NCI-H446 (cell line): ENCODE data around the gene DHX29.

Experiments
- DNase-seq, 2 experiments: peaks; one replicate each; lab custom pipeline; 2025; lab: John Stamatoyannopoulos, UW

DHX29 gene

DNA sequence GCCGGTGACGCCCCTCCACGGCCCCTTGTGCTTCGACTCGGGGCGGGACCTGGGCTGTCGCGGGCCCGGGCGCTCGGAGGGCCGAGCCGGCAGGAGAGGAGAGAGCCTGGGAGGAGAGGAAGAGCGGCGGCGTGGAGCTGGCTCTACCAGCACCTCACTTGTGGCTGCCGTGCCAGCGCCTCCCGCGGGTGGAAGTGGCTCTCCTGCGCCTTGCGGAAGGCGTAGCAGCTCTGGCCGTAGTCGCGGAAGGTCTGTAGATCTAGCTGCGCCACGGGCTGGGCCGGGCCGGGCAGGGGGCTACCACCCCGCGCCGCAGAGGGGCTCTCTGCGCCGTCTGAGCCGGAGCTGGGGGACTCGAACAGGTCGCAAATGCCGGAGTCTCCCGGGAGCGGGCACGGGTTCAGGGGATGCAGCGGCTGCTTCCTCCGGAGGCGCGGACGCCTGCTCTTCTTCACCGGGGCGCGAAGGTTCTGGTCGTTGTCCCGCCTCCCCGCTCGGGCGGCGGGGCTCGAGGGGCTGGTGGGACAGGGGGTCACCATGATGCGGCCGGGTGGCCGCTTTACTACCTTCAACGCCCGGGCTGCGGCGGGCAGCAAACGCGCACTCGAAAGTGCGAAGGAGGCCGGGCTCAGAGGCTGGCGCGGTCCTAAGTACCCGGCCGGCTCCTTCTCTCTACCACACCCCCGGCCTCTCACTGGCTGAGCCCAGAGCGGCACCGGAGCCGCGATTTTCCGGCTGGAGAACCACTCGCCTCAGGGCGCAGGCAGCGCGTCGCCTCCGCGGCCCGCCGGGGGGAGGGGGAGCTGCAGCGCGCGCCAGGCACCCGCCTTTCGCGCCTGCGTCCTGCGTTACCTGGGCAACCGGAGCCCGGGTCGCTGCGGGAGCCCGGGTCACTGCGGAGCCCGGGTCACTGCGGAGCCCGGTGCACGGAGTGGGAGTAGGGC lies 74.2 kb downstream of the DHX29 start, which contains the start of gene CCNO:
TSS of gene CCNO (minus strand) at position 624 of the 944 bp plus-strand sequence. CDS start at position 539, 85 bp downstream.
- peak; percentile 66 to 89 for DNase-seq

DNA sequence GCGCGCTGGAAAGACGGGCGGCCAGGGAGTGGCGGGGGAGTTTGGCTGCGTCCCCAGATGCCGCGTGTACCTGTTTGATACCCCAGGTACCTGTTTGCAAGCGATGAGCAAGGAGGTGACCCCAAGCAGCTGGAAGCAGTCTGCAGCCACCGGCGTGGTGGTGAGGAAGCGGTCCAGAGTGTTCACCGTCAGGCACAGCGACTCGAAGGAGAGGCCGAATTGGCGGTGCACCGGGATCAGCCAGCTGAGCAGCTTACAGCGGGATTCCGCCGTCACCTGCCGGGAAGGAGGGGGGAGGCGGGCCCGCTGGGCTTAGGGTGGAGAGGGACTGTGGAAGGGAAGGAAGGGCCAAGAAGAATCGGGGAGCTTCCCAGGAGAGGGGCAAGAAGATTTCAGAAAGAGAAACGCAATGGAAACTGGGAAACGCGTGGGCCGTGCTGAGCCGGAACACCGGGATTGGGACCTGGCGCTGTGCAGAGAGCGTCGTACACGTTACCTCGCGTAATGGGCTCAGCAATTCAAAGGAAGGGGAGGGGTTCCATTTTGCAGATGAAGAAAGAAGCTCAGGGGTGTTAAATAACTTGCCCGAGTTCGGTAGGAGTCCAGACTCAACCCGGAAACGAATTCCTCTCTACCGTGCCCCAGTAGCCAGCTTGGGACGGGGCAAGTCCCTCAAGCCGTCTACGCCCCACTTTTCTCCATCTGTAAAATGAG lies 75.1 kb downstream of the DHX29 start:
- no peak for DNase-seq

DNA sequence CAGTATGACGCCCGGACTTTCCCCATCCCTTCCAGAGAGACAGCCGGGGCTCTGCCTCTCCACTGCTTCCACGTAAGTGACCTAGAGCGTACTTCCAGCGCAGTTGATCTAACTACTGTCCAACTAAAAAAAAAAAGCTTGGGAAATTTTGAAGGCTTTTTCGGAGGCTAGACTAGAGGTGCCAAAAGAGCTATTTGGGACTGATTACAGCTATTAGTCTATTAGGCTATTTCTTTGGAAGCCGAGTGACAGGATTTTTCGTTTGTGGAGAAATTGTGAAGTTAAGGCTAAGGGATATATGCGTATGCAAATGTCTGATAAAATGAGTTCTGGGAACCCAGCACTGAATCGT lies 75.6 kb downstream of the DHX29 start:
- no peak for DNase-seq

DNA sequence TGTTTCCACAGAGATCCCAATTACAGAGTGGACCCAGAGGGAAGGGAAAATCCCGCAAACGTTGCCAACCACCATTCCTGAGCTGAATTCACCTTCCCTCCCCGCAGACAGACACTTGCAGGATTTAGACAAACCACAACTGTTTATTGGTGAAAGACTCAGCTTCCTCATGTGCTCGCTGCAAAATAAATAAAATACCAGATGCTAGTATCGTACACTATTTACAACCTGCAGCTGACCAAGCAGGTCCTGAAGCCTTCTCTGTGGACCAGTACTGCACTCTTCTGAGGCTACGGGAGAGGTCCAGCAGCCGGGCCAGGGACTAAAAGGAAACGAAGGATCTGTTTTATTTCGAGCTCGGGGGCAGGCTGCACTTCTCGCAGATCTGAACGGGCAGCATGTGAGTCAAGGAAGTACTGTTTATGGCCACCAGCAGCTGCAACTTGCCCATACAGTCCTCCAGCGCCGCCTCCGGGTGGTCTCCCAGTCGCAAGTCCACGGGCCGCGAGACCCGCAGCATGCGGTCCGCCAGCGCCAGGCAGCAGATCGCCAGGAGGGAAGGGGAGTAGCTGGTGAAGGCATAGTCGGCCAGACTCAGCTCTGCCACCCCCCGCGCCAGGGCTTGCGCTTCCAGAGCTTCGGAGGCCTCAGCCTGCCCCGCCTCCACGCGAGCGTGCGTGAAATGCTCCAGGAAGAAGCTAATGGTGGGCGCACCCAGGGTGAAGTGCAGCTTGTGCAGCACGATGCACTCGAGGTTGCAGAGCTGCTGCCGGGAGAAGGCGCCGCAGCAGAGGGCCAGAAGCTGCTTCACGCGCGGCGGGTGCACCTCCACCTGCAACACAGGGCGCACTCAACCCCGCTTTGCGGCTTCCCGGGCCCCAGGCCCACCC lies 76.2 kb downstream of the DHX29 start:
- DNase-seq = no peak

- no peak for DNase-seq
Measured at GRCh38 chr5:55230086-55230629, 77.3 kb downstream of the DHX29 start.

GRCh38 chr5:55227664-55228430 lies 79.6 kb downstream of the DHX29 start:
- peak in 1 of 2 experiments; percentile 58 for DNase-seq

- peak; percentile 19 to 73 for DNase-seq
Measured at GRCh38 chr5:55226934-55227663, 80.4 kb downstream of the DHX29 start, which contains the start of gene MCIDAS. TSS of gene MCIDAS (minus strand) at chr5:55227315. CDS start at chr5:55227138, 177 bp downstream.

DNA sequence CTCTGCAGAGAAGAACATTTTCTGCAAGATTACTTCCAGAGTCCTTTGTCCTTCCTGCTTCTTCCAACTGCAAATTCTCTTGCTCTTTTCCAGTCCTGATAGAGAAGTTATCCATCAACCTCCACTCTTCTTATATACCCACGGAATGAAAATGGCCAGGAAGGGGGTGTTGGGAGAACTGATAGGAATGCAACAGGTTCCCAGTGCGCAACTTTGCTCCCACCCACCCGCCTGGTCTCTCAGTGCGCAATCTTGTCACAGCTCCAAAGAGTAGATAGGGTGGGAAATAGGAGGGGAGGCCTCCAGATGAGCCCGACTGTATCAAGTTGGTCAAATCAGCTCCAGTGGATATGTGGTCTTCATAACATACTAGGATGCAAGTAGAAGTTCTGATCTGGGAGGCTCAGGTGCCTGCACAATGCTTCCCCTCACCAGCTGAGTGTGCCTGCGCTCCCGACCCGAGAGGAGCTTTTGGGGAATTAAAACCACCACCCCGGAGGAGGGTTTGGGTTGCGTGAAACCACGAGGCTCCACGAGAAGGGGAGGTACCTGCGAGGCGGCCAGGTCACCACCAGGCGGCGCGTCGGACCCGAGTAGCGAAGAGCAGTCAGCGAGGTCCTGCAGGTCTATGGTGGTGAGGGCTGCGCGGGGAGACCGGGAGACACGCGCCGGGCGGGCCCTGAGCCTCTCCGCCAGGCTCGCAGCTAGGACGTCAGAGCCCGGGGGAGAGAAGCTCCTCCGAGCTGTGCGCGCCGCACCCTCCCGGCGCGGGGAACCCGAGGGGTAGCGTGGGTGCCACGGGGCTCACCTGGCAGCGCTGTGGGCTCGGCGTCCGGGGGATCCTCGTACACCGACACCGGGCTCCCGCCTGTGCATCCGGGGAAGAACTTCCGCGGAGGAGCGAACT lies 81.2 kb downstream of the DHX29 start:
- peak; percentile 43 to 82 for DNase-seq

DNA sequence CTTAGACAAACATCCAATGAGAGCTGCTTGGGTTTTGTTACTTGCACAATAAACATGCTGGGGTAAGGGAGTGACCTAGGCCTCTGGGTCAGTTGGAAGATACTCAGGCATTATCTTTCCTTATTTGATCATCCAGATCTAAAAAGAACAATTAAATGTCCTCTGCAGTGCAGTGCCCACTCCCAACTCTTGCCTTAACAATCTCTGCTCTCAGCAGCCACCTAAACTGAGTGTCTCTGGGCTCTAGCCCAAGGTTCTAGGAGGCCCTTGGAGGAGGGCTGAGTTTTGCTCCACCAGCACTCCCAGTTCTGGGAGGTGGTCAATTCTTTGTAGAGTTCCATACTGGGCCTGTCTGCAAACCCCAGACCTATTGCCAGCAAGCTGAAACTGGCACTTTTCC lies 82.1 kb downstream of the DHX29 start:
- peak in 1 of 2 experiments; percentile 10 for DNase-seq

GRCh38 chr5:55223812-55224240 lies 83.7 kb downstream of the DHX29 start:
- DNase-seq = no peak

GRCh38 chr5:55222985-55223811 lies 84.3 kb downstream of the DHX29 start:
- DNase-seq = no peak

GRCh38 chr5:55222092-55222984 lies 85.2 kb downstream of the DHX29 start:
- DNase-seq = no peak

- no peak for DNase-seq
Measured at GRCh38 chr5:55220433-55221185, 86.9 kb downstream of the DHX29 start.

DNA sequence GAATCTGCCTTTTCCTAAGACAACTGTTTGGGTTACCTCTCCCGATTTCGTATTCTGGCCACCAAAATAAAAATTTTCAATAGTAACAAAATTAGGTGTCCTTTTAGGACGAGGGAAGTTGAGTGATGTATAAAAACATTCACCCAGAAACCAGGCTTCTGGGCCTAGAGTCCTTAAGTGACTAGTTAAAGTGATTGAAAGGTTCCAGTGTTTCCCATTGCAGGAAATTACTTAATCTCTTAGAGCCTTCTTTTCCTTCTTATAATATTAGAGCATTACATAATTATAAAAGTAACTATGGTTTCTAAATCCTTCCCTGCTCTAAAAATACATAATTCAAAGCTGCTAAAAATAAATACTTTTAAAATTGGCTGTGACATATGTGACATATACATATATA lies 87.7 kb downstream of the DHX29 start:
- no peak for DNase-seq

DNA sequence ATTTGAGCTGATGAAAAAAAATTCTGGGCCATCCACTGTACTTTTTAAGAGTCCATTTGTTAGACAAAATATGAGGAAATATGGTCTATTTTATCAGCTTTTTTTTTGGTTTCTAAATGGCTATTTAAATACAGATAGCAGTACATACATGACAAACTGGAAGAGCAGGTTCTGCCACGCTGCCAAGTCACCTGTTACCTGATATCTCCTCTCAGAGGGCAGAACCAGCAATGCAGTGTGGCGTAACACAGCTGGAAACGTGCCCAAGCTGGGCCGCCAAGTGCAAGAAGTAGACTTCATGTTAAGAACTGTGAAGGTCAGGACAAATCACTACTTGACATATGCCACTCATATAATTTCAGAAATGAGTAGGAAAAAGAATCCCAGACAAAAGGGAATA lies 88.5 kb downstream of the DHX29 start:
- DNase-seq = no peak

DNA sequence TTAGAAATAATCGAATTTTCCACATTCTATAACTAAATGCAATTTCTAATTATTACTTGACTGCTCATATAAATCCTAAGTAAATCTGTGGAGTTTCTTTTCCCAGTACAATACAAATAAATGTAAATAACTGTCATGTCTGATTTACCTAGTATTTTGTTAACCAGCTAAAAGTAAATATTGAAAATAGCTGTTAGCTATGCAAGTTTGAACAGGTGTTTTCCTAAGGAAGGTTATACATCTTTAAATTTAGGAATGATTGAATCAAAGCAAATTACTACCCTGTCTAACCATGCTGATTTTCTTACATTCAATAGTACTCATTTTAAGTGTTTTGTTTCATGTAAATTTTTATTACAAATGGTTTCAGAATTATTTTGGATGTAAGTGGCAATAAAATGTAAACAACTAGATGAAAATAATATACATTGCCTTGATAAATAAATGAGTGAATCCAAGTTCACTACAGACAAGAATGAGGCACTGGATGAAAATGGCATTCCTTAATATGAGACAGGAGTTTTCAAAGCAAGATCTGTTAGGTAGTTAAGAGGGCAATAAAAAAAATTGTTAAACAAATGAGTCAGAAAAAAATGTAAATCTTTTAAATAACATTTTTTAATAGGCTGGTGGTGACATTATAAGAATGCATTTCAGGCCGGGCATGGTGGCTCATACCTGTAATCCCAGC lies 96.2 kb downstream of the DHX29 start:
- DNase-seq = no peak
